Ascending aorta (tissue), 2 donors: ENCODE measurements around the gene RXRA. TPM values are rescaled to one million over a fixed set of nuclear protein-coding genes. Genes with fewer than 3 reads are reported as not detected.
A peak's percentile ranks its signal among the peaks of the same experiment; 100 is the strongest.

Source experiments
- DNase-seq, 2 donors: peaks; one replicate each; pipeline ENCODE4 v3.0.0-alpha.2; 2019; ENCODE audit warnings: low spot score in 2 of 2
- H3K27ac ChIP-seq, 2 donors: fragments of 200-600 bp; sonication (generic); one replicate each; pipeline ENCODE4 v1.5.1; 2016 to 2017; ENCODE audit warnings: mild to moderate bottlenecking in 1 of 2
- H3K27me3 ChIP-seq: fragments of 200-600 bp; sonication (generic); one replicate; pipeline ENCODE4 v1.5.1; 2017
- H3K36me3 ChIP-seq, 2 donors: fragments of 200-600 bp; sonication (generic); one replicate each; pipeline ENCODE4 v1.5.1; 2016
- H3K4me1 ChIP-seq, 2 donors: fragments of 200-600 bp; sonication (generic); one replicate each; pipeline ENCODE4 v1.5.1; 2016 to 2017; ENCODE audit warnings: mild to moderate bottlenecking in 1 of 2
- H3K4me3 ChIP-seq, 2 donors: fragments of 200-600 bp; sonication (generic); one replicate each; pipeline ENCODE4 v1.5.1; 2016 to 2017; ENCODE audit warnings: mild to moderate bottlenecking in 1 of 2
- H3K9me3 ChIP-seq, 2 donors: fragments of 200-600 bp; sonication (generic); one replicate each; pipeline ENCODE4 v1.5.1; 2016
- intact Hi-C: fragments of 100-400 bp; cut with DNase I; formaldehyde crosslinking; loops from one replicate; pipeline ENCODE4 v1.15.1; 2023
- total RNA-seq: library from RNA; depleted of rRNA; stranded (reverse); fragments of >200 nt; gene quantifications from one replicate; pipeline ENCODE4 v1.1.0, GENCODE V29; 2016
- TF ChIP-seq, protein P1 (sequence below), 3 experiments: fragments of 200-600 bp in 2 of 3; fragments of 450-650 bp in 1 of 3; sonication (generic) in 2 of 3; IDR thresholded peaks; one replicate each; pipeline ENCODE4 v1.5.1; 2016 to 2019; ENCODE audit warnings: antibody characterized with exemption in 3 of 3, mild to moderate bottlenecking in 1 of 3, moderate library complexity in 1 of 3

RXRA gene
- total RNA-seq, 1 donor from 2014 or later = 64.1 TPM

DNA sequence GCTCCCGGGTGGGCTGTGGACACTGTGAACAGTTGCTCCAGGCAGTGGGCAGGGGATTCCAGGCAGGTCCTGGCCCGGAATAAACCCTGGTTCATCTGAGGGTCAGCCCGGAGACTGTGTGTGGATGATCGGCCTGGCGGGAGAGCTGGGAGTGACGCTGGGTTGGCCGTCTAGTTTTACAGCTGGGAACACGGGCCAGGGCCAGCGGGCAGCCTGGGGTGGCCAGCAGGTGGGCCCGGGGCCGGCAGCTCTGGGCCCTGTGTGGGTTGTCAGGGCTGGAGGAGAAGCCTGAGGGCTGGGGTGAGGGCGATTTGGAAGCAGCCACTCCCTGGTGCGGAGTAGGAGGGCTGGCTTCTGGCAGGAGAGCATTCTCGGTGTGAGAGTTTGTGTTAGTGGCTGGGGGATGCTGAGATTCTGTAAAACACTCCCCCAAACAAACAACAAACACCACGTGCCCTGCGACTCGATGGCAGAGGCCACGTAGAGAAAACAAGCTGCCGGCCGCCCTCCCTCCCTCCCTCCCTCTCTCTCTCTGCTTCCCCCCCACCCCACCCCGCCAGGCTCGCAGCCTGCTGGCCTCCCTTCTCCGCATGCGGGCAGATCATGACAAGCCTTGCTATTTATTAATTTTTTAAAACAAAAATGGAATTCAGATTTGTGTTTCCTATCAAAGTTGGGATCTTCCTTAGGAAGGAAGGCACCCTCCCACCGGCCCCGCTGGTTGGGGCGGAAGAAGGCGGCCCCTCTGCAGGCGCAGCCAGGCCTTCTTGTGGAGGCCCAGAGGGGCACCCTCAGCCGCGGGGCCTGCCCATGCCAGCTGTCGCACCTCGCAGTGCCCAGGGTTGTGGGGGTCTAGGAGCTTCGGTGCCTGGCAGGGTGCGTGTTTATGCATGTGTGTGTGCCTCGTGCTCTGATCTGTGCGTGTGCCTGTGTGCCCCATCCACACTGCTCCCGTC, 49.5 kb downstream of the RXRA start:
- TF ChIP-seq, protein P1, sequence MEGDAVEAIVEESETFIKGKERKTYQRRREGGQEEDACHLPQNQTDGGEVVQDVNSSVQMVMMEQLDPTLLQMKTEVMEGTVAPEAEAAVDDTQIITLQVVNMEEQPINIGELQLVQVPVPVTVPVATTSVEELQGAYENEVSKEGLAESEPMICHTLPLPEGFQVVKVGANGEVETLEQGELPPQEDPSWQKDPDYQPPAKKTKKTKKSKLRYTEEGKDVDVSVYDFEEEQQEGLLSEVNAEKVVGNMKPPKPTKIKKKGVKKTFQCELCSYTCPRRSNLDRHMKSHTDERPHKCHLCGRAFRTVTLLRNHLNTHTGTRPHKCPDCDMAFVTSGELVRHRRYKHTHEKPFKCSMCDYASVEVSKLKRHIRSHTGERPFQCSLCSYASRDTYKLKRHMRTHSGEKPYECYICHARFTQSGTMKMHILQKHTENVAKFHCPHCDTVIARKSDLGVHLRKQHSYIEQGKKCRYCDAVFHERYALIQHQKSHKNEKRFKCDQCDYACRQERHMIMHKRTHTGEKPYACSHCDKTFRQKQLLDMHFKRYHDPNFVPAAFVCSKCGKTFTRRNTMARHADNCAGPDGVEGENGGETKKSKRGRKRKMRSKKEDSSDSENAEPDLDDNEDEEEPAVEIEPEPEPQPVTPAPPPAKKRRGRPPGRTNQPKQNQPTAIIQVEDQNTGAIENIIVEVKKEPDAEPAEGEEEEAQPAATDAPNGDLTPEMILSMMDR (IDR thresholded peaks at IDR 0.05) = peak in 1 of 3 experiments; percentile 7
- peak in 1 of 2 donors; percentile 79 for DNase-seq
- H3K27me3 ChIP-seq = no peaks in the 10 kb centered on the region
- peak overlapping the region; percentile 35 to 38 for H3K4me3 ChIP-seq
- H3K4me1 ChIP-seq = peaks cover 45 to 86% of the 10 kb centered on the region in 2 donors
- intact Hi-C loops = loop anchor here (5.0 kb wide), 1 partner anchor 67 kb away; no protein-coding TSS in a partner anchor
- H3K27ac ChIP-seq = peak overlapping the region; percentile 85 to 89
- no peaks in the 10 kb centered on the region for H3K36me3 ChIP-seq
- no peaks in the 10 kb centered on the region for H3K9me3 ChIP-seq

GRCh38 chr9:134376386-134377142, 50.3 kb downstream of the RXRA start:
- Histone ChIP-seq H3K9me3 (no peaks in the 10 kb centered on the region), H3K4me3 (no peak overlapping the region), H3K27ac (peak overlapping the region; percentile 9 to 89), H3K27me3 (no peaks in the 10 kb centered on the region), H3K36me3 (no peaks in the 10 kb centered on the region), H3K4me1 (peaks cover 38 to 86% of the 10 kb centered on the region in 2 donors)
- TF ChIP-seq, protein P1 (IDR thresholded peaks at IDR 0.05) = no peak
- no peak for DNase-seq
- intact Hi-C loops = loop anchor here (5.0 kb wide), 1 partner anchor 66 kb away; no protein-coding TSS in a partner anchor

DNA sequence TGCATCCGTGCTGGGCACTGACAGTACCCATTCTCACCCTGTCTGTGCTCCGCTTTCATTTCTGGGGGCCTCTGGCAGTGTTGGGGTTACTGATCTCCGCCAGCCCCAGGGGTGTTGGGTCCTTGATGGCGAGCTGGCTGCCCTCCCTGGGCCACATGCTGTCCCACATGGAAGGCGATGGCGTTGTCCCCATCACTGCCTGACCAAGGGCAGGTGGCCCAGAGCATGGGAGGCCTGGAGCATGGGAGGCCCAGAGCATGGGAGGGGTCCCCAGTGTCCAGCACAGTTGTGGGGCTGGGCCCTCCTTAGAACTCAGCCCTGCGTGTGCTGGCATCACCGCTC, 50.9 kb downstream of the RXRA start:
- no peak overlapping the region for H3K4me3 ChIP-seq
- no peak for DNase-seq
- TF ChIP-seq, protein P1 (IDR thresholded peaks at IDR 0.05) = no peak
- peak overlapping the region in 1 of 2 donors; percentile 9 for H3K27ac ChIP-seq
- H3K4me1 ChIP-seq = peaks cover 38 to 92% of the 10 kb centered on the region in 2 donors
- H3K36me3 ChIP-seq = no peaks in the 10 kb centered on the region
- H3K9me3 ChIP-seq = no peaks in the 10 kb centered on the region
- intact Hi-C loops = loop anchor here (5.0 kb wide), 1 partner anchor 65 kb away; no protein-coding TSS in a partner anchor
- no peaks in the 10 kb centered on the region for H3K27me3 ChIP-seq

- peak overlapping the region in 1 of 2 donors; percentile 58 for H3K27ac ChIP-seq
- TF ChIP-seq, protein P1 (IDR thresholded peaks at IDR 0.05) = no peak
- no peaks in the 10 kb centered on the region for H3K9me3 ChIP-seq
- no peaks in the 10 kb centered on the region for H3K27me3 ChIP-seq
- DNase-seq = peak in 1 of 2 donors; percentile 81
- no peaks in the 10 kb centered on the region for H3K36me3 ChIP-seq
- intact Hi-C loops = loop anchor here (5.0 kb wide), 1 partner anchor 64 kb away; no protein-coding TSS in a partner anchor
- H3K4me1 ChIP-seq = peaks cover 38 to 92% of the 10 kb centered on the region in 2 donors
- H3K4me3 ChIP-seq = no peak overlapping the region
These were observed 51.7 kb downstream of the RXRA start for GRCh38 chr9:134377976-134378375.

DNA sequence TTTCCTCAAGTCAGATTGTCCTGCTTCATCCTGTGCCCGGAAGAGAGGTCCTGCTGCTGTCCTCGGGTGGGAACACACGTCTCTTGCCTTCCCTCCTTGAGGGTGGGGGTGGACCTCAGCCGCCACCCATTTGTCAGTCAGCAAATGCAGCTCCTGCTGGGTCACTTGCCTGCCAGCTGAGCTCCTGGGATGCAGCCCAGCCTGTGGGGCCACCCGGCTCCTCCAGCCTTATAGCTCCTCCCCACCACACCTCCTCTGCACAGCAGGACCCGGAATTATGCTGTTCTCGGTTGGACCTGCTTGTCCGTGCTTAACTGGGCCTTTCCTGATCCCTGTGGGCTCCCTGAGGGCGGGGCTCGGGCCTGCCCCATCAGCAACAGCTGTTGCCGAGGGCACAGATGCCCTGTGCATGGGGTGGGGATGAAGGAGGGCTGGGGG, 52.7 kb downstream of the RXRA start:
- no peak for DNase-seq
- no peaks in the 10 kb centered on the region for H3K9me3 ChIP-seq
- H3K4me1 ChIP-seq = peaks cover 38 to 84% of the 10 kb centered on the region in 2 donors
- no peaks in the 10 kb centered on the region for H3K27me3 ChIP-seq
- no peak overlapping the region for H3K4me3 ChIP-seq
- no peaks in the 10 kb centered on the region for H3K36me3 ChIP-seq
- intact Hi-C loops = loop anchor here (5.0 kb wide), 1 partner anchor 63 kb away; no protein-coding TSS in a partner anchor
- TF ChIP-seq, protein P1 (IDR thresholded peaks at IDR 0.05) = no peak
- H3K27ac ChIP-seq = peak overlapping the region; percentile 3 to 58
